Liver (tissue), 9 donors: ENCODE data around the gene MFSD6L. TPM values are rescaled to one million over a fixed set of nuclear protein-coding genes. Genes with fewer than 3 reads are reported as not detected.

ENCODE experiments used
- DNase-seq: peaks from one replicate; pipeline ENCODE4 v3.0.0-alpha.2; 2017; ENCODE audit warnings: low spot score
- H3K27ac ChIP-seq, 2 donors: one replicate each; pipeline ENCODE4 v1.7.0; 2013; ENCODE audit warnings: inconsistent platforms in 2 of 2, low read length in 2 of 2, control low read depth in 1 of 2, low read depth in 1 of 2, mild to moderate bottlenecking in 1 of 2
- H3K27me3 ChIP-seq, 4 donors: one replicate each; pipeline versions ENCODE4 v1.6.1 to v1.7.0; 2013; ENCODE audit warnings: low read length in 3 of 4, inconsistent platforms in 1 of 4, mild to moderate bottlenecking in 1 of 4, moderate library complexity in 1 of 4; ENCODE audit not compliant: control insufficient read depth in 4 of 4, insufficient read depth in 4 of 4
- H3K36me3 ChIP-seq, 4 donors: one replicate each; pipeline versions ENCODE4 v1.6.1 to v1.7.0; 2013; ENCODE audit warnings: low read length in 3 of 4, mild to moderate bottlenecking in 3 of 4, low read depth in 1 of 4, moderate library complexity in 1 of 4; ENCODE audit not compliant: control insufficient read depth in 4 of 4, insufficient read depth in 3 of 4
- H3K4me1 ChIP-seq, 4 donors: one replicate each; pipeline versions ENCODE4 v1.6.1 to v1.7.0; 2013; ENCODE audit warnings: low read length in 3 of 4, mild to moderate bottlenecking in 3 of 4, moderate library complexity in 1 of 4; ENCODE audit not compliant: control insufficient read depth in 4 of 4, insufficient read depth in 4 of 4
- H3K4me3 ChIP-seq, 3 donors: one replicate each; pipeline versions ENCODE4 v1.6.1 to v1.7.0; 2013; ENCODE audit warnings: low read length in 3 of 3, control low read depth in 1 of 3, low read depth in 1 of 3, mild to moderate bottlenecking in 1 of 3
- H3K9ac ChIP-seq, 2 donors: one replicate each; pipeline ENCODE4 v1.7.0; 2013; ENCODE audit warnings: low read length in 2 of 2, mild to moderate bottlenecking in 2 of 2, moderate library complexity in 2 of 2, control low read depth in 1 of 2, low read depth in 1 of 2
- H3K9me3 ChIP-seq, 4 donors: one replicate each; pipeline versions ENCODE4 v1.6.1 to v1.7.0; 2013; ENCODE audit warnings: low read length in 3 of 4; ENCODE audit not compliant: control insufficient read depth in 4 of 4
- ATF3 ChIP-seq: IDR thresholded peaks from 2 replicates; pipeline ENCODE4 v1.6.1; 2016; ENCODE audit warnings: antibody characterized with exemption
- CTCF ChIP-seq: fragments of 150-350 bp; IDR thresholded peaks from 2 replicates; pipeline ENCODE4 v1.5.1; 2017; ENCODE audit warnings: improper control_type of control experiment, low read depth, low read length; ENCODE audit not compliant: missing input control
- EGR1 ChIP-seq, 2 donors: IDR thresholded peaks; 2 replicates each; pipeline ENCODE4 v1.6.1; 2016 to 2018; ENCODE audit warnings: antibody characterized with exemption in 2 of 2, low read depth in 2 of 2
- FOXA1 ChIP-seq: IDR thresholded peaks from 2 replicates; pipeline ENCODE4 v1.6.1; 2016; ENCODE audit warnings: antibody characterized with exemption
- FOXA2 ChIP-seq: IDR thresholded peaks from 2 replicates; pipeline ENCODE4 v1.6.1; 2016; ENCODE audit warnings: antibody characterized with exemption
- GABPA ChIP-seq, 2 donors: IDR thresholded peaks in 1 of 2; conservative IDR thresholded peaks in 1 of 2; 2 replicates each; pipeline ENCODE4 v1.6.1; 2016; ENCODE audit warnings: antibody characterized with exemption in 2 of 2, mild to moderate bottlenecking in 1 of 2, moderate library complexity in 1 of 2
- HNF4A ChIP-seq, 2 donors: conservative IDR thresholded peaks; 2 replicates each; pipeline ENCODE4 v1.6.1; 2016; ENCODE audit warnings: antibody characterized with exemption in 2 of 2, mild to moderate bottlenecking in 2 of 2
- HNF4G ChIP-seq: IDR thresholded peaks from 2 replicates; pipeline ENCODE4 v1.6.1; 2016; ENCODE audit warnings: antibody characterized with exemption
- JUND ChIP-seq, 2 donors: IDR thresholded peaks; 2 replicates each; pipeline ENCODE4 v1.6.1; 2016; ENCODE audit warnings: antibody characterized with exemption in 2 of 2
- RAD21 ChIP-seq, 2 donors: IDR thresholded peaks; 2 replicates each; pipeline ENCODE4 v1.6.1; 2016; ENCODE audit warnings: antibody characterized with exemption in 2 of 2, mild to moderate bottlenecking in 2 of 2
- RXRA ChIP-seq, 2 donors: IDR thresholded peaks; 2 replicates each; pipeline ENCODE4 v1.6.1; 2017 to 2018; ENCODE audit warnings: antibody characterized with exemption in 2 of 2, mild to moderate bottlenecking in 1 of 2
- YY1 ChIP-seq: IDR thresholded peaks from 2 replicates; pipeline ENCODE4 v1.6.1; 2016; ENCODE audit warnings: antibody characterized with exemption, mild to moderate bottlenecking
- WGBS: extraction: QIAGEN DNeasy Blood & Tissue Kit; methylation state at CpG from one replicate; pipeline ENCODE4 v1.1.7; 2013; 5-methylcytosine and 5-hydroxymethylcytosine counted together
- polyA plus RNA-seq, 2 donors: library from polyadenylated mRNA; stranded (reverse) in 1 of 2; unstranded in 1 of 2; fragments of 200-250 nt in 1 of 2; fragments of >200 nt in 1 of 2; fragmentation: Nextera tagmentation in 1 of 2; extraction: Ambion mirVana in 1 of 2; gene quantifications; one replicate each; pipeline versions ENCODE4 v1.2.1 to v1.2.3, GENCODE V29; 2013 to 2015
- total RNA-seq, 2 donors: library from RNA; depleted of rRNA; stranded (reverse); fragments of >200 nt; gene quantifications; one replicate each; pipeline ENCODE4 v1.2.3, GENCODE V29; 2014
- TF ChIP-seq, protein P1 (sequence below): IDR thresholded peaks from 2 replicates; pipeline ENCODE4 v1.6.1; 2016; ENCODE audit warnings: antibody characterized with exemption
- TF ChIP-seq, protein P2 (sequence below): IDR thresholded peaks from 2 replicates; pipeline ENCODE4 v1.6.1; 2016; ENCODE audit warnings: antibody characterized with exemption
- donor health status: healthy.
- donor health status: healthy.
- donor health status: healthy.
- donor health status: healthy.
- donor health status: healthy.

The MFSD6L gene
- total and polyA plus RNA-seq, 4 donors = 0.03 to 0.25 (median 0.05) TPM; not detected in 1

DNA sequence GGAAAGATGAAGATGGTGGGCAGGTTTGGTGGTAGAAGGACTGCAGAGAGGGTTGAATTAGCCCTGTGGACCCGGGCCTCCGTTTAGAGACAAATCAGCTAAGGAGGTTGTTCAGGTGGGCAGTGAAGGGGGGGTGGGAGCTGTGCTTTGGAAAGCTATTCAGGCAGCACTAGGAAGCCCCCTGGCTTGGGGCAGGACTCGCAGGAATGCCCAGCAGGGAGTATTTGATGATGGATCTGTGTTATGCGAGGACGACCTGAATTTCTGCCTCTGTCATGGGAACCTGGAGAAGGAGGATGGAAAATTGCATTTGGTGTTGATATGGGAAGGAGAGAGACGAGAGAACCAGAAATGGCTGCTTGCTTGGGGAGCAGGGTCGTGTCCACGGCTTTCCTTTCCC is 44.3 kb downstream of the MFSD6L start (continued):
- TF ChIP-seq, protein P1, sequence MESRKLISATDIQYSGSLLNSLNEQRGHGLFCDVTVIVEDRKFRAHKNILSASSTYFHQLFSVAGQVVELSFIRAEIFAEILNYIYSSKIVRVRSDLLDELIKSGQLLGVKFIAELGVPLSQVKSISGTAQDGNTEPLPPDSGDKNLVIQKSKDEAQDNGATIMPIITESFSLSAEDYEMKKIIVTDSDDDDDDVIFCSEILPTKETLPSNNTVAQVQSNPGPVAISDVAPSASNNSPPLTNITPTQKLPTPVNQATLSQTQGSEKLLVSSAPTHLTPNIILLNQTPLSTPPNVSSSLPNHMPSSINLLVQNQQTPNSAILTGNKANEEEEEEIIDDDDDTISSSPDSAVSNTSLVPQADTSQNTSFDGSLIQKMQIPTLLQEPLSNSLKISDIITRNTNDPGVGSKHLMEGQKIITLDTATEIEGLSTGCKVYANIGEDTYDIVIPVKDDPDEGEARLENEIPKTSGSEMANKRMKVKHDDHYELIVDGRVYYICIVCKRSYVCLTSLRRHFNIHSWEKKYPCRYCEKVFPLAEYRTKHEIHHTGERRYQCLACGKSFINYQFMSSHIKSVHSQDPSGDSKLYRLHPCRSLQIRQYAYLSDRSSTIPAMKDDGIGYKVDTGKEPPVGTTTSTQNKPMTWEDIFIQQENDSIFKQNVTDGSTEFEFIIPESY = no peak
- TF ChIP-seq EGR1 (IDR thresholded peaks at IDR 0.05; ENCODE audit: low read depth in 2 of 2) (no peak), RXRA (IDR thresholded peaks at IDR 0.05) (no peak), HNF4G (no peak), JUND (IDR thresholded peaks at IDR 0.05) (no peak), ATF3 (no peak), GABPA (IDR thresholded peaks at IDR 0.05 in 1 of 2, conservative IDR thresholded peaks at IDR 0.05 in 1 of 2) (no peak), FOXA2 (no peak), FOXA1 (no peak), YY1 (no peak)
- TF ChIP-seq, protein P2, sequence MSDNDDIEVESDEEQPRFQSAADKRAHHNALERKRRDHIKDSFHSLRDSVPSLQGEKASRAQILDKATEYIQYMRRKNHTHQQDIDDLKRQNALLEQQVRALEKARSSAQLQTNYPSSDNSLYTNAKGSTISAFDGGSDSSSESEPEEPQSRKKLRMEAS = no peak

- Histone ChIP-seq H3K36me3 (no peaks in the 10 kb centered on the region), H3K27me3 (no peaks in the 10 kb centered on the region), H3K9me3 (no peaks in the 10 kb centered on the region), H3K4me1 (no peaks in the 10 kb centered on the region), H3K4me3 (no peak overlapping the region), H3K27ac (no peak overlapping the region), H3K9ac (no peak overlapping the region)
- 42% methylated on average over 1 of the region's 1 CpG for WGBS
- DNase-seq = no peak
- TF ChIP-seq RAD21 (IDR thresholded peaks at IDR 0.05) = peak; percentile 64 to 79
- TF ChIP-seq HNF4A (conservative IDR thresholded peaks at IDR 0.05) = no peak
- peak; percentile 80 for TF ChIP-seq FOXA2
- TF ChIP-seq CTCF = peak; percentile 53
- TF ChIP-seq, protein P1 = no peak
- TF ChIP-seq FOXA1 = peak; percentile 77
These were observed 45.2 kb downstream of the MFSD6L start for GRCh38 chr17:8753976-8754440.
